Astrocyte of the hippocampus (primary cell): Measurements from ENCODE around the gene MAPRE3.
"Not testable (repeated sequence)": the region's sequence is repeated elsewhere in the genome, so short reads cannot be mapped to it uniquely, and the experiment has no call there.

Source experiments
- DNase-seq: peaks from one replicate; pipeline ENCODE4 v3.0.0; 2011; ENCODE audit warnings: low read depth, low spot score

MAPRE3 gene

GRCh38 chr2:27069961-27070618, 99.7 kb downstream of the MAPRE3 start:
- no peak for DNase-seq

DNA sequence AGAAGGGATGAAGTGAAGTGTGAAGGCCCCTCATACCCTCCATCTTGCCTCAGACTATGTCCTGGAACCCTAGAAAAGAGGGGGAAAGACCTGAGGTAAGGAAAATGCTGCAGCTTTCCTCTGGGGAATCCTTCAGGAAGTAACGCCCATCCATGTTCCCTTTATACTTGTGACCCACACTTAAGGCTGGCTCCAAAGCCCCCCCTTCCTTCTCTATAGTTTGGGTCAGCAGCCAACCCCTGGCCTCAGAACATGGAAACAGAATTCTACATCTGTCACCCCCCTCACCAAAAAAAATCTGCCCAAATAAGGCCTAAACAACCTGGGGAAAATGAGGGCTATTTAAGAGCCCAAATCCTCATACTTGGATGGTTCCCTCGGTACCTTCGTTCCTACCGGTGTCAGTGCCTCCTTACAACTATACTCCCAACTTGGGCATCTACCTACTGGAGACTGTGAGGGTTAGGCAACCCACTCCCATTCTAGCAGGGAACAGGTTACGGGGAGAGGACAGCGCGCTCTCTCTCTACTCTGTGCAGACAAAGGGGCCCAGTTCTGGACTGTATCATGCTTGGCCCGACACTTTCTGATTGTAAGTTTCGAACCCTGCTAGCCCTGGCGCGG, 100.3 kb downstream of the MAPRE3 start:
- DNase-seq = no peak

GRCh38 chr2:27071277-27071989, 101.0 kb downstream of the MAPRE3 start, which contains the start of gene OST4:
Gene OST4 (minus strand): TSS chr2:27071654.
- peak; percentile 98 for DNase-seq

DNA sequence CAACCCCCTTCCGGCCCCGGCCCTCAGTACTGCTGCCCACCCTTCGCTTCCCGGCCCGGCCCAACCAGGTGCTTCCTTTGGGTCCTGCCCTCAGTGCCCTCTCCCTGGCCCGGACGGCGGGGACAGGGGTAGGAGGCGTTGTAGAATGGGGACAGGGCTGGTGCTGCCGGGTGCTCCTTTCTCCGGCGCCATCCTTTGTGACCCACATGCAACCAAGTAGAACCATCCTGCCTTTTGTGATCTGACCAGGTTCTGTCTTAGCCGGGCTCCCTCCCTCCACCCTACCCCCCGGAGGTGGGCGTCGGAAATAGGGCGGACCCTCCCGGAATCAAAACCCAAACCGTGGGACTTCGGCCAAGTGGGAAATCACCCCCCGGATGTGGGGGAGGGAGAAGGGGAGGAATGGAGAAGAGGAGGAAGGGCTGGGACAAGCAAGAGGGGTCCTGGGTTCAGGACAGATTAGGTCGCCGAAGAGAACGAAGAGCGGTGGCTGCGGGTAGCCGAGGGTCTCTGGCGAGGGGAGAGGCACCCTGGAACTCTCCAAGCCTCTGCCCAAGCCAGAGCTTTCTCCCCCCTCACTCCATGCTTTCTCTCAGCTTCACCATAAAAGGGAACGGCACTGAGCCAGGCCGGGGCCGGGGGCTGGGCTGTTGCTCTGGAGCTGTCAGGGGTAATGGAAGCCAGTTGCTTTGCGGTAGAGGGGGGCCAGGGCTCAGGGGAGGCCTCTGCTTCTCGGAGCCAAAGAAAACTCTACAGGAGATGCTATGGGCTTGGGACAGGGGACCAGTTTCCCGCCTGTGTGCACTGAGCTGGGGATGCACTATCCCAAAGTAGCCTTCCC, 101.8 kb downstream of the MAPRE3 start:
- peak; percentile 93 for DNase-seq

GRCh38 chr2:27072920-27073319, 102.5 kb downstream of the MAPRE3 start:
- DNase-seq = peak; percentile 67

DNA sequence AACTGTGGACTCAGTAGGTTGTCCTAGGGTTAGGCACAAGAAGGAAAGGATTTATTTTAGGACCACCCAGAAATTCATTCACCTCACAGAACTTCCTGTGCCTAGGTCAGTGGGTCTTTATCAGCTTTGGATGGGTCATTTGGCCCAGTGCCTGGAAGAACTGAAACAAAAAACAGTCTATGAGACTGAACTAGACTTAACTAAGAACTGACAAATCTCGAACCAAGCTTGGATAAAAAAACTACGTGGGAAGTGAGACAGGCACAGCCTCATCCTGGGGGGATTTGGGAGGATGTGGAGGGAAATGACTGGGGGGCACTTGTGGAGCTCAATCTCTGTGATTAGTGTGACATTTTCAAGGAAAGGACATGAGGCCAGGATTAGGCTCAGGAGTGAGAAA, 103.3 kb downstream of the MAPRE3 start:
- no peak for DNase-seq

- DNase-seq = peak; percentile 19
Measured at GRCh38 chr2:27074738-27075565, 104.5 kb downstream of the MAPRE3 start.

- not testable (repeated sequence) for DNase-seq
Measured at GRCh38 chr2:27075566-27075871, 105.1 kb downstream of the MAPRE3 start.

DNA sequence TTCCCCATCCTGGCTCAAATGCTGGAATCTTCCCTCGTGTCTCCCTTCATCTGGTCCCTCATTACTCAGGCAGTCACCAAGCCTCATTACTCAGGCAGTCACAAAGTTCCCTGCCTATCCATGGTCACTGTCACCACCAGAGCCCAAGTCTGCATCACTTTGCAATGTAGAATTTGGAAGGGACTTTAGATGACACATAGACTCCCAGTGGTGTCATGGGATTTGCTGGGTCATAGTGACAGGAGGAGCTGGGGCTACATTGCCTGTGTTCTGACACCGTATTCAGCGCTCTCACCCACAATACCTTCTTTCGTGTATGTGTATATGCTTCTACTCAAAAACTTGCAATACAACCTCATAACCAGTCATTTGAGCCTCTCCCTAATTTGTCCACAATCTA, 105.9 kb downstream of the MAPRE3 start:
- no peak for DNase-seq
